GM19324 (cell line): Measurements from ENCODE around the gene PODN.

Experiments
- ATAC-seq: cut with Tn5 transposase; IDR thresholded peaks from one replicate; pipeline ENCODE4 v1.9.1; 2021; ENCODE audit warnings: mild to moderate bottlenecking, moderate library complexity; ENCODE audit not compliant: unreplicated experiment, low FRiP score

Gene PODN

GRCh38 chr1:53073868-53074311, 11.9 kb downstream of the PODN start:
- ATAC-seq: no peak

GRCh38 chr1:53074313-53075154, 12.5 kb downstream of the PODN start:
- ATAC-seq: no peak

GRCh38 chr1:53075206-53075605, 13.2 kb downstream of the PODN start:
- ATAC-seq: no peak

- ATAC-seq: no peak
Measured at GRCh38 chr1:53075761-53076163, 13.7 kb downstream of the PODN start.

GRCh38 chr1:53076165-53076564, 14.2 kb downstream of the PODN start:
- no peak for ATAC-seq

- no peak for ATAC-seq
Measured at GRCh38 chr1:53076721-53077598, 14.9 kb downstream of the PODN start.

GRCh38 chr1:53077599-53077965, 15.6 kb downstream of the PODN start:
- no peak for ATAC-seq

- no peak for ATAC-seq
Measured at GRCh38 chr1:53078333-53079101, 16.5 kb downstream of the PODN start.

GRCh38 chr1:53079251-53079650, 17.2 kb downstream of the PODN start:
- no peak for ATAC-seq

- ATAC-seq: no peak
Measured at GRCh38 chr1:53080041-53080440, 18.0 kb downstream of the PODN start.

GRCh38 chr1:53080769-53081168, 18.8 kb downstream of the PODN start:
- ATAC-seq: no peak

- ATAC-seq: no peak
Measured at GRCh38 chr1:53081384-53082066, 19.5 kb downstream of the PODN start.

- ATAC-seq: no peak
Measured at GRCh38 chr1:53082826-53083455, 20.9 kb downstream of the PODN start.

- ATAC-seq: no peak
Measured at GRCh38 chr1:53083636-53084588, 21.9 kb downstream of the PODN start.

GRCh38 chr1:53084589-53084971, 22.6 kb downstream of the PODN start:
- ATAC-seq: no peak

GRCh38 chr1:53085405-53085804, 23.4 kb downstream of the PODN start:
- no peak for ATAC-seq

- ATAC-seq: no peak
Measured at GRCh38 chr1:53086491-53087070, 24.6 kb downstream of the PODN start.
